ENCODE measurements around the gene TNFRSF8.
"Not testable (repeated sequence)": the region's sequence is repeated elsewhere in the genome, so short reads cannot be mapped to it uniquely, and the experiment has no call there.

TNFRSF8 gene

GRCh38 chr1:12039824-12040456 lies 23.2 kb upstream of the TNFRSF8 start:
- not testable (repeated sequence) for H3K27ac ChIP-seq (ENCODE audit: low read depth, low read length); H3K27me3 ChIP-seq (ENCODE audit: control insufficient read depth, insufficient read depth, low read length); H3K36me3 ChIP-seq (ENCODE audit: control insufficient read depth, insufficient read depth, low read length); H3K9me3 ChIP-seq (ENCODE audit: control insufficient read depth, insufficient read depth, low read length); H3K4me1 ChIP-seq (ENCODE audit: control insufficient read depth, insufficient read depth, low read length); H3K9ac ChIP-seq (ENCODE audit: low read depth, low read length); H3K4me3 ChIP-seq (ENCODE audit: low read depth, low read length)

DNA sequence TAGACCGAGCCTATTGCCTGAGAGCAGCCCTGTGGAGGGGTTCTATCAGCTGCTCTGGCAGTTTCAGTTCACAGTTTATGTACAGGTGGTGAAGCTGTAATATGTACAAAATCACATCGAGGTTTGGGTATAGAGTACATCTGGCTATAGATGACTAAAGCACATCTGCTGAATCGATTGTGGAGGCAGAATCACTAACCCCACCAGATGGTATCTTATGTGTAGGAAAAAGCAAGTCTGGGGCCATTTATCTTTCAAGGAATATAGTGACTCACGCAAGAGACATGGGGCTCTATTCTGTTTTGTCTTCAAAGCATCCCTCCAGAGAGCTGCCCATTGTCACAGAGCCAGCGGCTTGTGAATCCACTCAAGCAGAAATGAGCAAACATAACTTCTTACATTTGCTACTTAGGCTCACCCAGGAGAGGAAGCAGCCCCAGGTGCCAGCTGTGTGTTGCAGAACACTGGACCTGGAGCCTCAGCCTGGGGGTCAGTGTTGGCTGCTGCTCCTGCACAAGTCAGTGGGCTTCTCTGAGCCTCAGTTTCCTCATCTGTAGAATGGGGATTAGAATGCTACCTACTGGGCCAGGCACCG lies 22.5 kb upstream of the TNFRSF8 start:
- H3K9me3 ChIP-seq (ENCODE audit: control insufficient read depth, insufficient read depth, low read length) = no peaks in the 10 kb centered on the region
- H3K36me3 ChIP-seq (ENCODE audit: control insufficient read depth, insufficient read depth, low read length) = no peaks in the 10 kb centered on the region
- no peaks in the 10 kb centered on the region for H3K27me3 ChIP-seq (ENCODE audit: control insufficient read depth, insufficient read depth, low read length)
- H3K9ac ChIP-seq (ENCODE audit: low read depth, low read length) = no peak overlapping the region
- H3K4me1 ChIP-seq (ENCODE audit: control insufficient read depth, insufficient read depth, low read length) = no peaks in the 10 kb centered on the region
- no peak overlapping the region for H3K27ac ChIP-seq (ENCODE audit: low read depth, low read length)
- H3K4me3 ChIP-seq (ENCODE audit: low read depth, low read length) = no peak overlapping the region

DNA sequence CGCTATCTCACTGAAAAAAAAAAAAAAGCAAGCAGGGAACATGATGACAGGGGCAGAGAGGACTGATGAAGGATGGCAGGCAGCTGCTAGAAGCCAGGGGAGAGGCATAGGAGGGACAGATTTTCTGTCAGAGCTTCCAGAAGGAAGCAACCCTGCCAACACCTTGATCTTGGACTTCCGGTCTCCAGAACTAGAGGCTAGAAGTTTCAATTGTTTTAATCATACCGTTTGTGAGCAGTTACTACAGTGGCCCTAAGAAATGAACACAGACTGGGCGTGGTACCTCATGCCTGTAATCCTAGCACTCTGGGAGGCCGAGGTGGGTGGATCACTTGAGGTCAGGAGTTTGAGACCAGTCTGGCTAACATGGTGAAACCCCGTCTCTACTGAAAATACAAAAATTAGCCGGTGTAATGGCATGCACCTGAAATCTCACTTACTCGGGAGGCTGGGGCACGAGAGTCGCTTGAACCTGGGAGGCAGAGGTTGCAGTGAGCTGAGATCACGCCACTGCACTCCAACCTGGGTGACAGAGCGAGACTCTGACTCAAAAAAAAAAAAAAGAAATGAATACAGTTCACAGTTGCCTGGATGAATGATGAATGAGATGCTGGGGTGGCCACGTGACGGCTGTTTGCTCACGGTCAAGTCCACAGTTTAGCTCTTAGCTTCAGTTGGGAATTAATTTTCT lies 18.8 kb upstream of the TNFRSF8 start:
- H3K4me3 ChIP-seq (ENCODE audit: low read depth, low read length); H3K9me3 ChIP-seq (ENCODE audit: control insufficient read depth, insufficient read depth, low read length); H3K9ac ChIP-seq (ENCODE audit: low read depth, low read length); H3K27ac ChIP-seq (ENCODE audit: low read depth, low read length); H3K27me3 ChIP-seq (ENCODE audit: control insufficient read depth, insufficient read depth, low read length); H3K36me3 ChIP-seq (ENCODE audit: control insufficient read depth, insufficient read depth, low read length); H3K4me1 ChIP-seq (ENCODE audit: control insufficient read depth, insufficient read depth, low read length): not testable (repeated sequence)

DNA sequence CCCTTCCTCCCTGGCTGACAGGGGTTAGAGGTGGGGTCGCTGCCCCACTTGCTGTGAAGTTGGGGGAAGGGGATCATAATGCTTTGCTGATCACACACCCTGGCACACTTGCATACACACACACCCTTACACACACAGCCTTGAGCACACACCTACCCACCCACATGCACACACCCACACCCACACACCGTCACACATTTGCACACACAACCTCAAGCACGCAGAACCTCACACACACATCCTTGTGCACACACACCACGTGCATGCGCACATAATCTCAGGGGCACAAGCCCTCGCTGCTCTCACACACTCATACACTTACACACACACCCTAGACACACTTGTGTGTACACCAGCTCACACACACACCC lies 16.4 kb upstream of the TNFRSF8 start:
- Histone ChIP-seq H3K27me3 (ENCODE audit: control insufficient read depth, insufficient read depth, low read length) (no peaks in the 10 kb centered on the region), H3K4me1 (ENCODE audit: control insufficient read depth, insufficient read depth, low read length) (peaks cover 7% of the 10 kb centered on the region), H3K9ac (ENCODE audit: low read depth, low read length) (no peak overlapping the region), H3K27ac (ENCODE audit: low read depth, low read length) (no peak overlapping the region), H3K9me3 (ENCODE audit: control insufficient read depth, insufficient read depth, low read length) (no peaks in the 10 kb centered on the region), H3K36me3 (ENCODE audit: control insufficient read depth, insufficient read depth, low read length) (no peaks in the 10 kb centered on the region), H3K4me3 (ENCODE audit: low read depth, low read length) (no peak overlapping the region)

- Histone ChIP-seq H3K4me3 (ENCODE audit: low read depth, low read length) (no peak overlapping the region), H3K9ac (ENCODE audit: low read depth, low read length) (no peak overlapping the region), H3K9me3 (ENCODE audit: control insufficient read depth, insufficient read depth, low read length) (no peaks in the 10 kb centered on the region), H3K27me3 (ENCODE audit: control insufficient read depth, insufficient read depth, low read length) (no peaks in the 10 kb centered on the region), H3K27ac (ENCODE audit: low read depth, low read length) (no peak overlapping the region), H3K36me3 (ENCODE audit: control insufficient read depth, insufficient read depth, low read length) (no peaks in the 10 kb centered on the region), H3K4me1 (ENCODE audit: control insufficient read depth, insufficient read depth, low read length) (peaks cover 13% of the 10 kb centered on the region)
Measured at GRCh38 chr1:12047120-12047876, 15.8 kb upstream of the TNFRSF8 start.

DNA sequence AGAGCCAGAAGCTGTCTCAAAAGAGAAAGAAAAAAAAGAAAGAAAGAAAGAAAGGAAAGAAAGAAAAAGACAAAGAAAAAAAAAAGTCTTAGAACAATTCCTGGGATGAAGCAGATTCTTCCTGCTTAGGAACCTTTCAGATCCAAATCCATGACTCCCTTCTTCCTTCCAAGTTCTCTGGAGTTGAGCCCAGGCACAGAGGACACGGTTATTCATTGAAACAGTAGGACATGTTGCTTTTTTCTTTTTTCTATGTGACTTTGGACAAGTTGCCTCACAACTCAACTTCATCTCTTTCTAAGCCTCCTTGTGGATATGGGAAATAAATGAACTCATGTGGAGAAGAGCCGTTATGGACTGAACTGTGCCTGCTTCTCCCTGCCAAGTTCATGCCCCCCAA lies 14.7 kb upstream of the TNFRSF8 start:
- no peaks in the 10 kb centered on the region for H3K36me3 ChIP-seq (ENCODE audit: control insufficient read depth, insufficient read depth, low read length)
- H3K27ac ChIP-seq (ENCODE audit: low read depth, low read length) = no peak overlapping the region
- no peak overlapping the region for H3K4me3 ChIP-seq (ENCODE audit: low read depth, low read length)
- peaks cover 14% of the 10 kb centered on the region for H3K4me1 ChIP-seq (ENCODE audit: control insufficient read depth, insufficient read depth, low read length)
- no peak overlapping the region for H3K9ac ChIP-seq (ENCODE audit: low read depth, low read length)
- H3K27me3 ChIP-seq (ENCODE audit: control insufficient read depth, insufficient read depth, low read length) = no peaks in the 10 kb centered on the region
- H3K9me3 ChIP-seq (ENCODE audit: control insufficient read depth, insufficient read depth, low read length) = no peaks in the 10 kb centered on the region

- Histone ChIP-seq H3K4me3 (ENCODE audit: low read depth, low read length) (no peak overlapping the region), H3K4me1 (ENCODE audit: control insufficient read depth, insufficient read depth, low read length) (peaks cover 14% of the 10 kb centered on the region), H3K27me3 (ENCODE audit: control insufficient read depth, insufficient read depth, low read length) (no peaks in the 10 kb centered on the region)
Measured at GRCh38 chr1:12049616-12050015, 13.5 kb upstream of the TNFRSF8 start.

GRCh38 chr1:12051361-12051760 lies 11.7 kb upstream of the TNFRSF8 start:
- Histone ChIP-seq H3K27ac (ENCODE audit: low read depth, low read length) (no peak overlapping the region), H3K27me3 (ENCODE audit: control insufficient read depth, insufficient read depth, low read length) (no peaks in the 10 kb centered on the region), H3K36me3 (ENCODE audit: control insufficient read depth, insufficient read depth, low read length) (no peaks in the 10 kb centered on the region), H3K4me1 (ENCODE audit: control insufficient read depth, insufficient read depth, low read length) (peaks cover 14% of the 10 kb centered on the region), H3K9ac (ENCODE audit: low read depth, low read length) (no peak overlapping the region), H3K4me3 (ENCODE audit: low read depth, low read length) (no peak overlapping the region), H3K9me3 (ENCODE audit: control insufficient read depth, insufficient read depth, low read length) (no peaks in the 10 kb centered on the region)

More at GRCh38 chr1:12049616-12050015, 13.5 kb upstream of the TNFRSF8 start:
- Histone ChIP-seq H3K9ac (ENCODE audit: low read depth, low read length) (no peak overlapping the region), H3K9me3 (ENCODE audit: control insufficient read depth, insufficient read depth, low read length) (no peaks in the 10 kb centered on the region), H3K36me3 (ENCODE audit: control insufficient read depth, insufficient read depth, low read length) (no peaks in the 10 kb centered on the region), H3K27ac (ENCODE audit: low read depth, low read length) (no peak overlapping the region)

- Histone ChIP-seq H3K36me3 (ENCODE audit: control insufficient read depth, insufficient read depth, low read length) (no peaks in the 10 kb centered on the region), H3K4me1 (ENCODE audit: control insufficient read depth, insufficient read depth, low read length) (peaks cover 14% of the 10 kb centered on the region), H3K9me3 (ENCODE audit: control insufficient read depth, insufficient read depth, low read length) (no peaks in the 10 kb centered on the region), H3K27ac (ENCODE audit: low read depth, low read length) (peak overlapping the region; percentile 40), H3K27me3 (ENCODE audit: control insufficient read depth, insufficient read depth, low read length) (no peaks in the 10 kb centered on the region), H3K4me3 (ENCODE audit: low read depth, low read length) (no peak overlapping the region), H3K9ac (ENCODE audit: low read depth, low read length) (no peak overlapping the region)
Measured at GRCh38 chr1:12052008-12052573, 11.0 kb upstream of the TNFRSF8 start.

DNA sequence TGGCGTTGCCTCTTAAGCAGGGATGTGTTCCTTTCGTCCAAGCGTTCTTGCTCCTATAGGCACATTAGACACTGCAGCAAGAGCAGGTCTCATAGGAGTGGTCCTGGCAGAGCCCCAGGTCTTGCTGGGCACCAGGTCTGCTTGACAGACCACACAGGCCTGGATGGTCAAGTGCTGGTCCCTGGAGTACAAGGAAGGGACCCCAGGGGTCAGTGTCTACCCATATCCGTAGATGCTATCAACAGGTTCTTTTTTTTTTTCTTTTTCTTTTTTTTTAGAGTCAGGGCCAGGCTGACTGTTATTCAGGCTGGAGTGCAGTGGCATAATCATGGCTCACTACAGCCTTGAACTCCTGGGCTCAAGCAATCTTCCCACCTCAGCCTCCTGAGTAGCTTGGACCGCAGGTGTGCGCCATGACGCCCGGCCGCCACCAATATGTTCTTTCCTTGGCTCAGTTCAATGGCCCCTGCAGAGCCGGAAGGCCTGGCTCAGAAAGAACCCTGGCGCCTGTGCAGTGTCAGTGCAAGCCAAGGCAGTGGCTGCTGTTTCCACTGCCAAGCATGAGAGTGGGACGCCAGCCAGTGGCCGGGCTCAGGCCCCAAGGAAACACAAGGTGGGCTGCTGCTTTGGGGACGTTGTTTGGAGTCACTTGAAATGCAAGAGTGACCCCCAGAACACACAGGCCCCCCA lies 10.0 kb upstream of the TNFRSF8 start:
- Histone ChIP-seq H3K4me1 (ENCODE audit: control insufficient read depth, insufficient read depth, low read length) (peaks cover 14% of the 10 kb centered on the region), H3K9me3 (ENCODE audit: control insufficient read depth, insufficient read depth, low read length) (no peaks in the 10 kb centered on the region), H3K27ac (ENCODE audit: low read depth, low read length) (no peak overlapping the region), H3K4me3 (ENCODE audit: low read depth, low read length) (no peak overlapping the region), H3K9ac (ENCODE audit: low read depth, low read length) (no peak overlapping the region), H3K36me3 (ENCODE audit: control insufficient read depth, insufficient read depth, low read length) (no peaks in the 10 kb centered on the region), H3K27me3 (ENCODE audit: control insufficient read depth, insufficient read depth, low read length) (no peaks in the 10 kb centered on the region)
